HG03457 (cell line): ENCODE results near the gene PRM2.

ENCODE experiments used
- ATAC-seq: cut with Tn5 transposase; IDR thresholded peaks from one replicate; pipeline ENCODE4 v1.9.1; 2021; ENCODE audit warnings: moderate number of reproducible peaks; ENCODE audit not compliant: unreplicated experiment

The PRM2 gene

DNA sequence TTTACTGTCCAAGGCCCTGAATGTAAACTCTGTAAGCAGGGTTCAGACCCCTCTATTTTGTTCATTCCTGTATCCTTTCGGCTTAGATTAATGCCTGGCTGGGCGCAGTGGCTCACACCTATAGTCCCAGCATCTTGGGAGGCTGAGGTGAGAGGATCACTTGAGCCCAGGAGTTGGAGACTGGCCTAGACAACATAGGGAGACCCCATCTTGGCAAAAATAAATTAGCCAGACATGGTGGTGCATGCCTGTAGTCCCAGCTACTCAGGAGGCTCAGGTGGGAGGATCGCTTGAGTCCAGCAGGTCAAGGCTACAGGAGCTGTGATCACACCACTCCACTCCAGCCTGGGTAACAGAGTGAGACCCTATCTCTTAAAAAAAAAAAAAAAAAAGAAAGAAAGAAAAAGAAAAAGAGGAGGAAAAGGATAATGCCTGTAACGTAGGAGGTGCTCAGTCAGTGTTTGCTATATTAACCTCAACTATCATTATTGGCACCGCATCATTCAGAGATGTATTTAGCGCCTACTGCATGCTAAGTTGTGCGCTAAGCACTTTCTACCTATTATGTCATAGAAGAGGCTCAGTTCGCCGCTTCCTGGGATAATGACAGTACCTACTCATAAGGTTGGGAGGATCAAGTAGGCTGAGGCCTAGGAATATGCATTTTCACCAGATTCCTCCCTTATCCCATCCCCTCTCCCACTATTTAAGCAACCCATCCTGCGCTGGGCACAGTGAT, 25.3 kb downstream of the PRM2 start:
- no peak for ATAC-seq

DNA sequence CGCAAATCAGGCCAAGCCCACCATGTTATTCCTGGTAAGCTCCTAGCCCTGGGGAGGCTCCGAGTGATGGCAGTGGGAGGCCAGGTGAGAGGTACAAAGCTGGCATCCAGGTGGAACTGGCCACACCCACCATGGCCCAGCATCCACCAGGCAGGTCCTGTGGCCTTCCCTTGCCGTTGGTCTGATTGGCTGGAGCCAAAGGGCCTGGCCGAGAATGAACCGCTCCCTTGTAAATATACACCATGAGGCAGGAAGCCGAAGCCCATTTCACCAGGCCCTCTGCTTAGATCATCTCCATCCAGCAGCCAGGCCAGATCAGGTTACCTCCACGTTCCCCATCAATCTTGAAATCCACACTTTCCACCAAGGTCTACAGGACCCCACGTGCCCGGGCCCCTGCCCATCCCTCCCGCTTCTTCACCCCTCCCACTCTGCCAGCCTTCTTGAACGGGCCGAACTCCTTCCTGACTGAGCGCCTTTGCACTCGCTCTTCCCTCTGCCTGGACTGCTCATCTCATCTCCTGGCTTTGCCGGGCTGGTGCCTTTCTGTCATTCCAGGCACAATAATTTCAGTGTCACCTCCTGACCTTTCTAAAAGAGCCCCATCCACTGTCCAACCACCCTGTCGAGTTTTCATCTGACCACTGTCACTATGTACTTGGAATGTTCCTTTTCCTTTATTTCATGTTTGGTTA, 26.0 kb downstream of the PRM2 start:
- no peak for ATAC-seq

DNA sequence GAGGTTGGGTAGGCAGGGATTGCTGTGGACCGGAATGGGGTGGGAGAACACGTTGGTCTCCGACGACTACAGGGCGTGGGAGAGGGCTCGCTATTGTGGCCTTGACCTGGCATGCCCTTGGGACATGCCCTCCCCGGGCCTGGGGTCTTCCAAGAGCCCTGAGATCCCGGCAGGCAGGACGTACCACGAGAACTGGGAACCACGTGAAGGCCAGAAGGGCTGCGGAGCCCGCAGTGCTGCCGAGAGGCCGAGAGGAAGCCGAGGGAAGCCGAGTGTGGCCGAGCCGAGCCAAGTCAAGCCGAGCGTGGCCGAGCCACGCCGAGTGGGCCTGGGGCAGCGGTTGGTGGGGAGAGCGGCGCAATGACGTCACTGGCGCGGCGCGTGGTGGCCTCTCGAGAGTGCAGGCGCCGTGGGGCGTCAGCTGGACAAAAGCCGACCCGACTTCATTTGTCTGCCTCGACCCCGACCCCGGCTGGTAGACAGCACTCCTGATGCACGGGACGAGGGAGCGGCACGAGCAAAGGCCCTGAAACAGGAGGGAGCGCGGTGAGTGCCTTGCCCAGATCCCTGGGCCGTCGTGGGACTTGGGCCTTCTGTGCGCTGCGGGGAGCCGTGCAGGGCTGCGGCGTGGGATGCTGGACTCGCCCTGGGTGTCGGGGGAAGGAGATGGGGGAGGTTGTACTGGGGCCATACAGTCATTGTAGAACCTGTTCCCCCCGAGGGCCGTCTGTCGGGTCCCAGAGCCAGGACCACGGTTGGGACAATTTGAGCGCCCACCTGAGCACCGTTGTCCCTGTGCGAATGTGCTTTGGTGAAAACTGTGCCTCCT, 26.8 kb downstream of the PRM2 start:
- no peak for ATAC-seq

DNA sequence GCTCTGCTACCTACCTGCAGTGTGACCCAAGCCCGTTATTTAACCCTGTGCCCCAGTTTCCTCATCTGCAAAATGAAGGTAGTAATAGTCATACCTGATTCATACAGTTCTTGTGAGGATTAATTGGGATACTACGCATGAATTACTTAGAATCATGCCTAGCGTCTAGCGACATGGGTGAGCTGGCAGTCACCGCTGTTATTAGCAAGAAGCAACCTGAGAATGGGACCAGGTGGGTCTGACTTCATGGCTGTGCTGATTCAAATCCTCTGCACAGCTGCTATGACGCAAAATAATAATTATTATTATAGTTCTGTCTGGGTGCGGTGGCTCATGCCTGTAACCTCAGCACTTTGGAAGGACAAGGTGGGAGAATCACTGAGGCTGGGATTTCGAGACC, 28.1 kb downstream of the PRM2 start:
- ATAC-seq, result no peak

DNA sequence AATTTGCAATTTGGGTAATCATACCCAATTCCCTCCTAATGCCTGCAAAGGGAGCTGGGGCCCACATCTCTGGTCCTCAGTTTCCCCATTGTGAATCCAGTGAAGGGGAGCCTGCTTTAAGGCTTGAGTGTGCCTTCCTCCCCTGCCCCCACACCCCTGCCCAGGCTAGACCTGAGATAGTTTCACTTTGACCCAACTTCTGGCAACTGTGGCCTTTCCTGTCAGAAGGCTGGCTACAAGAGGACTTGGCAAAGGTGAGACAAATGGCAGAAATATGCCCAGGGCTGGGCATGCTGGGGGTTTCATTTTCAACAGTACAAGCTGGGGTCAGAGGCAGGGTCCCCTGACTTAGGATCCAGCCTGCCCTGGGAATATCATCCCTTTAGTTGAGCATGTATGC, 30.3 kb downstream of the PRM2 start:
- ATAC-seq, result no peak

DNA sequence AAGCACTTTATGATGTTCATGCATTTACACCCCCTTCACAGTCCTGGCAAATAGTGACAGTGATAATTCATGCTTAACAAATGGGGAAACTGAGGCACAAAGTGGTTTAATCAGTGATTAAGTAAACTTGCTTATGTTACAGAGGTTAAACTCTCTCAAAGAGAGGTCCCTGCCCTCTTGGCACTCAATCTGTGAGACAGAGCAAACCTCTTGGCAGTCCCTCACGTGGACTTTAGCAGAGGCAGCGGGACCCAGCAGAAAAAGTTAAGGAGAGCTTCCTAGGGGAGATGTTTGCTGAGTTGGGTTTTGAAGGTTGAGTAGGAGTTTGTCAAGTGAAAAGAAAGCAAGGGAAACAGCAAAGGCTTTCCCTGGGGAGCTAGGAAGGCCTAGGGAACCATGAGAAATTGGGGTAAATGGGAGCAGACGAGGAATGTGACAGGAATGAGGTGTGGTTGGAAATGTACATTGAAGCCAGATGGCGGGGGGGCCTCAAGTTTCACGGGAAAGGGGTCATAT, 31.0 kb downstream of the PRM2 start:
- ATAC-seq, result no peak

DNA sequence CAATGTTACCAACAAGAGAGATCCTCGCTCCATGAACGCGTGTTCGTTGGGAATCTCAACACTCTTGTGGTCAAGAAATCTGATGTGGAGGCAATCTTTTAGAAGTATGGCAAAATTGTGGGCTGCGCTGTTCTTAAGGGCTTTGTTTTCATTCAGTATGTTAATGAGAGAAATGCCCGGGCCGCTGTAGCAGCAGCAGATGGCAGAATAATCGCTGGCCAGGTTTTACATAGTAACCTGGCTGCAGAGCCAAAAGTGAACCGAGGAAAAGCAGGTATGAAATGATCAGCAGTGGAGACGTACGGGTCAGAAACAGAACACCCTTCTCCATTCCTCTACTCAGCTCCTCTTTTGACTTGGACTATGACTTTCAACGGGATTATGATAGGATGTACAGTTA, 33.6 kb downstream of the PRM2 start:
- no peak for ATAC-seq

DNA sequence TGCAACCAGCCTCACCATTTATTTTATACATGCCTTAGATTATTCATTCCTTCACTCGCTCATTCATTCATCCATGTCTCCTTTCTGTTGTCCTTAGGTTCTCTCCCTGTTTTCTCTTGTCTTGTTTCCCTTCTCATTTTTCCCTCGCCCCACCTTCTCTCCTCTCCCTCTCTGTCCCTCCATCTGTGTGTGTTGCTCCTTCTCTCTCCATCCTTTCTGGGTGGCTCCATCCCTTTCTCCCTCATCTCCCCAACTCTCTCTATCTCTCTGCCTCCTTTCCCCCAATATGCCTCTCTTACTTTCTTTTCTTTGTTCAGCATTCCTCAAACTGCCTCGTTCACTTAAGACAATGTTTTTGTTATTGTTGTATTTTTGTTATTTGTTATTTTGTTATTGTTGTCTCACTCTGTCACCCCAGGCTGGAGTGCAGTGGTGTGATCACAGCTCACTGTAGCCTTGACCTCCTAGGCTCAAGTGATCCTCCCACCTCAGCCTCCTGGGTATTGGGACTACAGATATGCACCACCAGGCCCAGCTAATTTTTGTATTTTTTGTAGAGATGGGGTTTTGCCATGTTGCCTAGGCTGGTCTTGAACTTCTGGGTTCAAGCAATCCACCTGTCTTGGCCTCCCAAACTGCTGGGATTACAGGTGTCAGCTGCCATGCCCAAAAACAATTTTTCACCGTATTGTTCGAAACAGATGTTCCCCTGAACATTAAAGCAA, 34.6 kb downstream of the PRM2 start:
- no peak for ATAC-seq

DNA sequence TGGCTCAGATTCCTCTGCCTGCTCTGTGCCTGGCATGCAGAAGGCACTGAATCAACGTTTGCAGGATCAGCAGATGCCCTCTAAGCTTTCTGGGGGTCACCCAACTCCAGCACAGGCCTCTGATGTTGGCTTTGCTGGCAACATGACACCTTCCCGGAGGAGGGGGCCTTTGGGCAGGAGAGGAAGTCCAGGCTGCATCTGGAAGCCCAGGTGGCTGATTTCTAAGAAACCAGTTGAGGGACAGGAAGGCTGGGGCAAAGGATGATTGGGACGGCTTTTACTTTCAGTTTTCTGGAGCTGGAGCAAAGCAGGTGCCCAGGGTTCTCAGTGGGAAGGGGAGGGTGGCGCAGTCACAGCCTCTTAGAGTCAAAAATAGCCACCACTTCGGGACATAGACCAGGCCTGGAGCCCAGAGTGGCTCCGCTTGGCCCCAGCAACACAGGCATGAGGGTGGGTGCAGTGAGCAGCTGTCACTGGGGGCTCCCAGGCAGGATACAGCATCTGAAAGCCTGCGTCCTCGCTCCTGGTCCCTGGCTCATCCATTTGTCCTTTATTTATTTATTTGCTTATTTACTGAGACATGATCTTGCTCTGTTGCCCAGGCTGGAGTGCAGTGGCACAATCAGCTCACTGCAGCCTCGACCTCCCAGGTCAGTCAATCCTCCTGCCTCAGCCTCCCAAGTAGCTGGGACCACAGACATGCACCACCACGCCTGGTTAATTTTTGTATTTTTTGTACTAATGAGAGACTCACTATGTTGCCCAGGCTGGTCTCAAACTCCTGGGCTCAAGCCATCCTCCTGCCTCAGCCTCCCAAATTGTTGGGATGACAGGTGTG, 35.4 kb downstream of the PRM2 start:
- ATAC-seq, result no peak

DNA sequence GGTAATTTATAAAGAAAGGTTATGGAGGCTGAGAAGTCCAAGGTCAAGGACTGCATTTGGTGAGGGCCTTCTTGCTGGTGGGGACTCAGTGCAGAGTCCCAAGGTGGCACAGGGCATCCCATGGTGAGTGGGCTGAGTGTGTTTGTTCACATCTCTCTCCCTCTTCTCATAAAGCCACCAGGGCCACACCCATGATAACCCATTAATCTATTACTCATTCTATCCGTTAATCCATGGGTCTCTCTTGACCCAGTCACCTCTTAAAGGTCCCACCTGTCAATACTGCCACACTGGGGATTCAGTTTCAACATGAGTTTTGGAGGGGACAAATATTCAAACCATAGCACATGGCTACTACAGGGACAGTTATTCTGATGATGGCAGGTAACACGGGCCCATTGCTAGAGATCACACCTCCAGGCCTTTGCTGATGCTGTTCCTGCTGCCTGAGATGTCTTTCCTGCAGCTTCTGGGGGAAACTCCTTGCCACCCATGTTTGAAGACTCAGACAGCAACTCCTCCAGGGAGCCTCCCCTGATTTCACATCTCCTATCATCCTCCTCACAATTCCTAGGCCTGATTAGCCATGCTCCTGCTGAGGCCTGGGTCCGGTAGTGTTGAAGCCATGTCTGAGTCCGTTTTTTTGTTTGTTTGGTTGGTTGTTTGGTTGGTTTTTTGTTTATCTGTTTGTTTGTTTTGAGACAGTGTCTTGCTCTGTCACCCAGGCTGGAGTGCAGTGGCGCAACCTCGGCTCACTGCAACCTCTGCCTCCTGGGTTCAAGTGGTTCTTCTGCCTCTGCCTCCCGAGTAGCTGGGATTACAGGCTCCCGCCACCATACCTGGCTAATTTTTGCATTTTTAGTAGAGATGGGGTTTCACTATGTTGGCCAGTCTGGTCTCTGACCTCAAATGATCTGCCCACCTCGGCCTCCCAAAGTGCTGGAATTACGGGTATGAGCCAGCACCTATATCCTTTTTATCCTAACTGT, 36.3 kb downstream of the PRM2 start:
- ATAC-seq, result no peak

DNA sequence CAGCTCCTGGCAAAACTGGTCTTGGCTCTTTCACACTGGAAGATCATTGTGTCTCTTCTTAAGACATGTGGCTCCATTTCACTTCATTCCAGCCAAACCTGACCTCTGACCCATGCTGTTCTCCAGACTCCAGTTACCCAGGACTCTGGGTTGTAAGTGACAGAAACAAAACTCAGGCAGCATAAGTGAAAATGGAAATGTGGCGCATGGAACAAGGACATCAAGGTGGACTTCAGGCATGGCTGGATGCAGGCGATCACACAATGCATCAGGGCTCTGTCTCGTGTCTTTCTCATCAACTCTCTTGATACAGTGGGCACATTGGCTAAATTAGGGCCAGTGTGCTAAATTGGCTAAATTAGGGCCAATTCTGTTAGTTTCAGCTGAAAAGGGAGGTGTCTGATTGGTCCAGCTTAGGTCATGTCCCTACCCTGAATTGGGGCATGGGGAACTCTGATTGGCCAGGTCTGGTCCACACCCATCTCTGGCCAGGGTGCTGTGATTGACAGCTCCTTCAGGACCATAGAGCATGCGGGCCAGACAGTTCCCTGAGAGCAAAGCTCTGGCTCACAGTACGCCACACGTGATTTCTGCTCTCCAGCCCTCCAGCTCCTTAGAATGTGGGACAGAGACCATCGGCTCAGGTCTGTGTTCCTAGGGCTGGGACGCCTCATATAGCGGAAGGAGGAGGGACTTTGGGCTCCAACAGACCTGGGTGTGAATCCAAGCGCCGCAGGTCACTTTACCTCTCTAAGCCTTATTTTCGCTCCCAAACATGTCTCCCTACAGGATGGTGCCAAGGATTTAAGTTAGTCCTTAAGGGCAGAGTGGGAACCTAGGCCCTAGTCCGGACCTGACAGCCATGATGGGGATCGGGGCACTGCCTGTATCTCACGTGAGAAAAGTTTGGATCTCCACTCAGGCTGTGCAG, 37.7 kb downstream of the PRM2 start:
- no peak for ATAC-seq

DNA sequence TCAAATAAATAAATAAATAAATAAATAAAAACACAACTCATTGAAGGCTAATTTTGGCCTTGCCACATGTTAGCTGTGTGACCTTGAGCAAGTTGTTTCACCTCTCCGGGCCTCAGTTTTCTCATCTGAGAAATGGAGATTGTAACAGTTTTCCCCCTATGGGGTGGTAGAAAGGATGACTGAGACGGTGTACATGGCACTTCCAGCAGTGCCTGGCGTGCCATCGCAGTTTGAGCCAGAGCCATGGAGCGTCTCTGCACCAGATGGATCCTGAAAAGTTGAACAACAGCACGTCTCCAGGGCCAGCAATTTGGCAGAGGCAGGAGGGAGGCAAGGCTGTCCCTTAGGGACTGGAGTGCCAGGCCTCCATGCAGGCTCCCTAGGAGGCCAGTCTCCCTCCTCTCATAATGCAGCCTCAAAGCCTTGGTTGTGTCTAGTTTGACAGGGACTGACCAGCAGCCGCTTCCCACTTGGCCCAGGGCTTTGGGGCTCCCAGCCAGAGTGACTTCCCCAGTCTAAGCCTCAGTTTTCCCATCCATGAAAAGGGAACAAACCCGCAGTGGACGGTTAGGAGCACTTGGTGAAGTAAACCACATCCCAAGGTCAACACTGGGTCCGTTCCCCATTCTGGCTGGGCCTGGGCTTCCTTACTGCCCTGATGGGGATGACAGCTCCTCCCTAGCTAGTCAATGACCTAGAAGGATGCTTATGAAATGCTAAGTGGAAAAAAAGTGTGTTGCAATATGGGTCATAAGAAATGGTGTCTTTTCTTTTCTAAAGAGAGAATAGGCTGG, 39.6 kb downstream of the PRM2 start:
- no peak for ATAC-seq

DNA sequence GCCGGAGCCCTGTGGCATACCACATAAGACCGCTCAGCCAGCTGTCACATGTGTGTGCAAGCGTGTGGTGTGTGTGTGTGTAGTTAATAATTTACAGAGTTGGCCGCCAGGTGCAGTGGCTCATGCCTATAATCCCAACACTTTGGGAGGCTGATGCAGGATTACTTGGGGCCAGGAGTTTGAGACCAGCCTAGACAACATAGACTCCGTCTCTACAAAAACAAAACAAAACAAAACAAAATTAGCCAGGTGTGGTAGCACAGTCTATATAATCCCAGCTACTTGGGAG, 40.6 kb downstream of the PRM2 start:
- ATAC-seq, result no peak

DNA sequence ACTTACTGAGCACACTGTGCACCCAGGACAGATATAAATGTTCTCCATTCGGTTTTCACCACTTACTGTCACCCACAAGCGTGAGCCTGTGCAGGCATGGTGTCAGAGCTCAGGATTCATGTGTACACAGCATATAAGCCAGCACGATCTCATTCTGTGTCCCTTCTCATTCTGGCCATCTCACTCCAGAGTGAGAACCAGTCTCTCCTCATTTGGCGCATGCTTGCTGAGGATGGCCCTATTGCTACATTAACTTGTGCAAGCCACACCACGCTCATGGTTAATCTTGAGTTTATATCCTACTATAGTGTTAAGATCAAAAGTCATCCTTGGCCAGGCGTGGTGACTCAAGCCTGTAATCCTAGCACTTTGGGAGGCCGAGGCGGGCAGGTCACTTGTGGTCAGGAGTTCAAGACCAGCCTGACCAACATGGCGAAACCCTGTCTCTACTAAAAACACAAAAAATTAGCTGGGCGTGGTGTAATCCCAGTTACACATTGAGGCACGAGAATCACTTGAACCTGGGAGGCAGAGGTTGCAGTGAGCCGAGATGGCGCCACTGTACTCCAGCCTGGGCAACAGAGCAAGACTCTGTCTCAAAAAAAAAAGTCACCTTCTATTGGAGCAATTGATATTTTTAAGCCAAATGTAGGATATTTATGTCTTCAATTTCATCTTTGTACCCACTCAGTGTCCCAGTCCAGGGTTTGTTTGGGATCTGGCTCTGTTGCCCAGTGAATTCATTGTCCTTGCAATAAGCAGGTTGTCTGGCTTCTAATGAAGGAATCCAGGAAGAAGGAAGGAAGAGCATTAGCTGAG, 41.2 kb downstream of the PRM2 start:
- ATAC-seq, result no peak

DNA sequence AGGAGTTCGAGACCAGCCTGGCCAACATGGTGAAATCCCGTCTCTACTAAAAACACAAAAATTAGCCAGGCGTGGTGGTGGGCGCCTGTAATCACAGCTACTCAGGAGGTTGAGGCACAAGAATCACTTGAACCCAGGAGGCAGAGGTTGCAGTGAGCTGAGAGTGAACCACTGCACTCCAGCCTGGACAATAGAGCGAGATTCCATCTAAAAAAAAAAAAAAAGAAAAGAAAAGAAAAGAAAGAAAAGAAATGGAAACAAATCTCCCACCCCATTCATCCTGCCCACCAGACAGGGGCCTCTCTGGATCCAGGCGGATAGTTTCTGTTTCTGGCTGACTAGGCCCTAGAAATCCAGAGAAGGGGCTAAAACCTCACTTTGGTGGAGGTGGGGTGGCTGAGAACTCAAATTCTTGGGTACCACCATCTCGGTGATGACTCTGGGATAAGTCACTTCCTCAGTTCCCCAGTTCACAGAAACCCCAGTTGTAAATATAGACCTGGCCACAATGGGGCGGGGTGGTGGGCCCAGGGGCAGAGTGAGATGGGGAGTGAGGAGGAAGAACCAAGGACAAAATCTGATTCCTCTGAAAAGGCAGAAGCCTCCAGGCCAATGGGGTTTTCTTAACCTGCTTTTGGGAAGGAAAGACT, 42.4 kb downstream of the PRM2 start:
- ATAC-seq, result no peak
